SK-N-SH (cell line): Measurements from ENCODE around the gene TMEM25. TPM values are rescaled to one million over a fixed set of nuclear protein-coding genes. Genes with fewer than 3 reads are reported as not detected.

ENCODE experiments used
- CTCF ChIA-PET: fragments of 300-600, 350-600 bp; formaldehyde crosslinking; extraction: SDS; loops from one replicate; lab custom pipeline; 2021; lab: Yijun Ruan, JAX
- POLR2A ChIA-PET: fragments of 350-600 bp; sonication (Branson Sonifier 250); formaldehyde crosslinking; extraction: SDS; loops from one replicate; lab custom pipeline; 2020; ENCODE audit warnings: antibody characterized with exemption, inconsistent platforms; lab: Yijun Ruan, JAX
- DNase-seq: peaks from one replicate; pipeline ENCODE4 v3.0.0; 2012
- H2AFZ ChIP-seq: fragments of 200-600 bp; sonication (generic); 2 replicates; pipeline ENCODE4 v1.8.1; 2016; ENCODE audit warnings: antibody characterized with exemption, mild to moderate bottlenecking, low read depth
- H3F3A ChIP-seq: fragments of 200-600 bp; sonication (generic); replicated peaks from 2 replicates; pipeline ENCODE3; 2016; ENCODE audit warnings: antibody characterized with exemption, mild to moderate bottlenecking; ENCODE audit not compliant: insufficient read depth
- H3K27ac ChIP-seq, 2 experiments: fragments of 200-500 bp in 1 of 2; fragments of 200-600 bp in 1 of 2; sonication (Bioruptor generic) in 1 of 2; sonication (generic), shearing (Covaris generic) in 1 of 2; 2 replicates each; pipeline versions ENCODE4 v1.5.1 to v1.6.1; 2014 to 2016; ENCODE audit warnings: low read depth in 2 of 2, inconsistent platforms in 1 of 2, low read length in 1 of 2, mild to moderate bottlenecking in 1 of 2, mixed read lengths in 1 of 2
- H3K27me3 ChIP-seq: fragments of 200-600 bp; sonication (generic), shearing (Covaris generic); 2 replicates; pipeline ENCODE4 v1.6.1; 2016; ENCODE audit warnings: mixed run types; ENCODE audit not compliant: insufficient read depth
- H3K36me3 ChIP-seq, 2 experiments: fragments of 200-500 bp in 1 of 2; fragments of 200-600 bp in 1 of 2; sonication (Bioruptor generic) in 1 of 2; sonication (generic) in 1 of 2; replicated peaks in 1 of 2; 2 replicates each; pipeline versions ENCODE3 to v1.5.1; 2014 to 2016; ENCODE audit warnings: low read length in 1 of 2, mild to moderate bottlenecking in 1 of 2; ENCODE audit not compliant: insufficient read depth in 2 of 2, control insufficient read depth in 1 of 2
- H3K4me1 ChIP-seq, 2 experiments: fragments of 200-500 bp in 1 of 2; fragments of 200-600 bp in 1 of 2; sonication (Bioruptor generic) in 1 of 2; sonication (generic), shearing (Covaris generic) in 1 of 2; 2 replicates each; pipeline versions ENCODE4 v1.5.1 to v1.6.1; 2014 to 2016; ENCODE audit warnings: low read depth in 1 of 2, low read length in 1 of 2, mixed run types in 1 of 2; ENCODE audit not compliant: insufficient read depth in 2 of 2, control insufficient read depth in 1 of 2
- H3K4me2 ChIP-seq: fragments of 200-600 bp; sonication (generic), shearing (Covaris generic); 2 replicates; pipeline ENCODE4 v1.6.1; 2017; ENCODE audit warnings: mixed run types
- H3K4me3 ChIP-seq, 2 experiments: fragments of 200-500 bp in 1 of 2; fragments of 200-600 bp in 1 of 2; sonication (Bioruptor generic) in 1 of 2; sonication (generic), shearing (Covaris generic) in 1 of 2; 2 replicates each; pipeline versions ENCODE4 v1.5.1 to v1.8.1; 2014 to 2016; ENCODE audit warnings: low read depth in 2 of 2, inconsistent platforms in 1 of 2, low read length in 1 of 2, mild to moderate bottlenecking in 1 of 2, mixed read lengths in 1 of 2, moderate library complexity in 1 of 2
- H3K79me2 ChIP-seq: fragments of 200-600 bp; sonication (generic); 2 replicates; pipeline ENCODE4 v1.8.1; 2017; ENCODE audit warnings: mild to moderate bottlenecking; ENCODE audit not compliant: insufficient read depth
- H3K9ac ChIP-seq: fragments of 200-600 bp; sonication (generic); 2 replicates; pipeline ENCODE4 v1.6.1; 2017; ENCODE audit warnings: mixed run types
- H3K9me2 ChIP-seq: fragments of 200-600 bp; sonication (generic); 2 replicates; pipeline ENCODE4 v1.6.1; 2017; ENCODE audit warnings: mixed run types
- H3K9me3 ChIP-seq: fragments of 200-600 bp; sonication (generic); 2 replicates; pipeline ENCODE4 v1.6.1; 2017; ENCODE audit warnings: mixed run types, mild to moderate bottlenecking, moderate library complexity
- H4K20me1 ChIP-seq: fragments of 200-600 bp; sonication (generic); 2 replicates; pipeline ENCODE4 v1.6.1; 2017; ENCODE audit warnings: mild to moderate bottlenecking, mixed run types; ENCODE audit not compliant: insufficient read depth
- CHD2 ChIP-seq: fragments of 150-350 bp; IDR thresholded peaks from 2 replicates; pipeline ENCODE4 v1.6.1; 2018; ENCODE audit warnings: low read length; ENCODE audit not compliant: partially characterized antibody
- CTCF ChIP-seq: fragments of 200-600 bp; sonication (generic); IDR thresholded peaks from 2 replicates; pipeline ENCODE4 v1.6.1; 2017; ENCODE audit warnings: antibody characterized with exemption, mild to moderate bottlenecking, moderate library complexity
- ELF1 ChIP-seq: IDR thresholded peaks from 2 replicates; pipeline ENCODE4 v1.4.0; 2012
- EP300 ChIP-seq, 2 experiments: IDR thresholded peaks; 2 replicates each; pipeline versions ENCODE4 v1.4.0 to v1.6.1; 2012; ENCODE audit warnings: borderline replicate concordance in 1 of 2, low read depth in 1 of 2, low read length in 1 of 2
- EZH2phosphoT487 ChIP-seq: fragments of 200-600 bp; sonication (generic); IDR thresholded peaks from 2 replicates; pipeline ENCODE4 v1.6.1; 2017; ENCODE audit warnings: low read depth, mixed run types, mild to moderate bottlenecking, antibody characterized with exemption, moderate library complexity, borderline replicate concordance
- FOSL2 ChIP-seq: IDR thresholded peaks from 2 replicates; pipeline ENCODE4 v1.4.0; 2012; ENCODE audit warnings: low read depth, mild to moderate bottlenecking, moderate library complexity, borderline replicate concordance
- FOXJ3 ChIP-seq: sonication (generic); formaldehyde crosslinking; IDR thresholded peaks from 2 replicates; pipeline ENCODE4 v1.5.1; 2020; ENCODE audit warnings: mild to moderate bottlenecking, missing genetic modification reagents
- FOXM1 ChIP-seq: IDR thresholded peaks from 2 replicates; pipeline ENCODE4 v1.4.0; 2012; ENCODE audit warnings: low read depth, mild to moderate bottlenecking
- JUND ChIP-seq: IDR thresholded peaks from 2 replicates; pipeline ENCODE4 v1.4.0; 2012
- MEF2A ChIP-seq: IDR thresholded peaks from 2 replicates; pipeline ENCODE4 v1.4.0; 2012; ENCODE audit warnings: low read depth, borderline replicate concordance
- NFIC ChIP-seq: IDR thresholded peaks from 2 replicates; pipeline ENCODE4 v1.4.0; 2012; ENCODE audit warnings: borderline replicate concordance
- NRF1 ChIP-seq: IDR thresholded peaks from 2 replicates; pipeline ENCODE4 v1.6.1; 2012; ENCODE audit warnings: low read depth, mild to moderate bottlenecking, low read length
- PBX3 ChIP-seq: IDR thresholded peaks from 2 replicates; pipeline ENCODE4; 2012
- RAD21 ChIP-seq: IDR thresholded peaks from 2 replicates; pipeline ENCODE4 v1.6.1; 2012; ENCODE audit warnings: mild to moderate bottlenecking, low read length
- SMC3 ChIP-seq: IDR thresholded peaks from 2 replicates; pipeline ENCODE4 v1.6.1; 2012; ENCODE audit warnings: low read depth, low read length, improper control_type of control experiment
- TAF1 ChIP-seq: IDR thresholded peaks from 2 replicates; pipeline ENCODE4 v1.6.1; 2012; ENCODE audit warnings: low read depth, mild to moderate bottlenecking, low read length, moderate library complexity, borderline replicate concordance
- TCF12 ChIP-seq: IDR thresholded peaks from 2 replicates; pipeline ENCODE4 v1.4.0; 2012
- TEAD4 ChIP-seq: IDR thresholded peaks from 2 replicates; pipeline ENCODE4 v1.4.0; 2012; ENCODE audit warnings: mild to moderate bottlenecking, borderline replicate concordance; ENCODE audit not compliant: insufficient read depth
- USF1 ChIP-seq: IDR thresholded peaks from 2 replicates; pipeline ENCODE4 v1.4.0; 2012; ENCODE audit warnings: low read depth, borderline replicate concordance
- ZBTB33 ChIP-seq: IDR thresholded peaks from 2 replicates; pipeline ENCODE4 v1.4.0; 2012; ENCODE audit warnings: low read depth, borderline replicate concordance
- WGBS: methylation state at CpG from one replicate; pipeline ENCODE4 v1.1.6; 2017; ENCODE audit warnings: low lambda C conversion rate; 5-methylcytosine and 5-hydroxymethylcytosine counted together
- polyA plus RNA-seq, 3 experiments: library from polyadenylated mRNA; depleted of rRNA; stranded (reverse); fragments of >200 nt; gene quantifications; 2 replicates each; pipeline ENCODE4 v1.2.3, GENCODE V29; 2012

The TMEM25 gene
- polyA plus RNA-seq, 1 of the 3 experiments (the other 2 are of a cell fraction), result 30.0 TPM

- Histone ChIP-seq H3K9ac (no peak overlapping the region), H3K9me3 (no peaks in the 10 kb centered on the region), H2AFZ (no peak overlapping the region), H3K36me3 (peaks cover 11 to 18% of the 10 kb centered on the region in 2 experiments), H3F3A (no peaks in the 10 kb centered on the region), H3K79me2 (no peaks in the 10 kb centered on the region), H3K4me2 (no peak overlapping the region), H4K20me1 (no peaks in the 10 kb centered on the region), H3K27ac (no peak overlapping the region), H3K27me3 (no peaks in the 10 kb centered on the region), H3K4me1 (peaks cover 0 to 6% of the 10 kb centered on the region in 2 experiments; a peak in 1 of 4 replicates), H3K9me2 (no peaks in the 10 kb centered on the region), H3K4me3 (no peak overlapping the region)
- CTCF ChIA-PET, result no interaction called here
- no peak for TF ChIP-seq ELF1
- no peak for TF ChIP-seq NRF1
- TF ChIP-seq RAD21, result no peak
- no peak for TF ChIP-seq TAF1
- 92% methylated on average over 3 of the region's 4 CpGs for WGBS
- DNase-seq, result no peak
- POLR2A ChIA-PET, result no interaction called here
Observed at GRCh38 chr11:118560806-118561205, 29.8 kb downstream of the TMEM25 start.

GRCh38 chr11:118565051-118565450 lies 34.1 kb downstream of the TMEM25 start:
- peaks cover 0 to 6% of the 10 kb centered on the region in 2 experiments; a peak in 1 of 4 replicates for H3K4me1 ChIP-seq
- no peak overlapping the region for H3K27ac ChIP-seq
- H3K4me3 ChIP-seq, result peak overlapping the region in 1 of 2 experiments; percentile 70; a peak in 2 of 4 replicates
- no peaks in the 10 kb centered on the region for H3K9me2 ChIP-seq
- H3K4me2 ChIP-seq, result peak overlapping the region; percentile 63
- H3K9ac ChIP-seq, result 0 out of 2 replicates have a peak overlapping the region, but pooled peaks have one; percentile 25
- 45% methylated on average over 5 of the region's 5 CpGs for WGBS
- H3K27me3 ChIP-seq, result no peaks in the 10 kb centered on the region
- H3K36me3 ChIP-seq, result no peaks in the 10 kb centered on the region
- ChIA-PET POLR2A (no interaction called here), CTCF (no interaction called here)
- H2AFZ ChIP-seq, result no peak overlapping the region
- DNase-seq, result no peak
- peaks cover 5% of the 10 kb centered on the region for H3F3A ChIP-seq
- no peaks in the 10 kb centered on the region for H3K79me2 ChIP-seq
- H4K20me1 ChIP-seq, result no peaks in the 10 kb centered on the region
- H3K9me3 ChIP-seq, result no peaks in the 10 kb centered on the region
- no peak for TF ChIP-seq TCF12
- no peak for TF ChIP-seq USF1
- TF ChIP-seq EZH2phosphoT487, result no peak
- no peak for TF ChIP-seq NFIC
- no peak for TF ChIP-seq FOSL2
- no peak for TF ChIP-seq CHD2
- no peak for TF ChIP-seq SMC3
- no peak for TF ChIP-seq CTCF
- TF ChIP-seq JUND, result no peak
- TF ChIP-seq FOXM1, result no peak
- TF ChIP-seq MEF2A, result no peak
- no peak for TF ChIP-seq TEAD4
- no peak for TF ChIP-seq FOXJ3 (CRISPR knock-in tag)
- no peak for TF ChIP-seq EP300 (IDR thresholded peaks at IDR 0.05; ENCODE audit: borderline replicate concordance in 1 of 2, low read depth in 1 of 2, low read length in 1 of 2)
- no peak for TF ChIP-seq ZBTB33
- no peak for TF ChIP-seq NRF1
- no peak for TF ChIP-seq RAD21
- no peak for TF ChIP-seq PBX3
